Keratinocyte (primary cell): ENCODE results near the gene ZNF41. TPM values are rescaled to one million over a fixed set of nuclear protein-coding genes. Genes with fewer than 3 reads are reported as not detected.
A peak's percentile ranks its signal among the peaks of the same experiment; 100 is the strongest.

Experiments
- DNase-seq: peaks from one replicate; pipeline ENCODE4 v3.0.0-alpha.2; 2011; ENCODE audit warnings: low read depth, missing footprints, low spot score
- FAIRE-seq: peaks from 2 replicates; lab custom pipeline; 2011; peaks lifted over from hg19 to GRCh38; lab: Jason Lieb, UNC
- H2AFZ ChIP-seq: 2 replicates; pipeline ENCODE4 v1.6.0; 2012; ENCODE audit warnings: low read length, control low read depth, inconsistent platforms; ENCODE audit not compliant: control insufficient read depth
- H3K27ac ChIP-seq: 2 replicates; pipeline ENCODE4 v1.5.1; 2011; ENCODE audit warnings: low read length; ENCODE audit not compliant: control insufficient read depth, insufficient read depth
- H3K27me3 ChIP-seq: 3 replicates; pipeline ENCODE4 v1.6.0; 2011; ENCODE audit warnings: low read length; ENCODE audit not compliant: control insufficient read depth, insufficient read depth; ENCODE audit errors: extremely low read depth
- H3K36me3 ChIP-seq, 2 experiments: 2 replicates in 1 of 2; 3 replicates in 1 of 2; pipeline ENCODE4 v1.5.1; 2011; ENCODE audit warnings: low read length in 2 of 2, mild to moderate bottlenecking in 1 of 2; ENCODE audit not compliant: control insufficient read depth in 2 of 2, insufficient read depth in 2 of 2; ENCODE audit errors: extremely low read depth in 1 of 2
- H3K4me1 ChIP-seq: 3 replicates; pipeline ENCODE4 v1.5.1; 2011; ENCODE audit warnings: low read length; ENCODE audit not compliant: control insufficient read depth, insufficient read depth; ENCODE audit errors: extremely low read depth
- H3K4me2 ChIP-seq: 3 replicates; pipeline ENCODE4 v1.6.0; 2011; ENCODE audit warnings: low read depth, low read length; ENCODE audit not compliant: control insufficient read depth, insufficient read depth; ENCODE audit errors: extremely low read depth
- H3K4me3 ChIP-seq, 3 experiments: fragments of 200-600 bp in 1 of 3; sonication (generic) in 1 of 3; 2 replicates in 2 of 3; 3 replicates in 1 of 3; pipeline ENCODE4 v1.5.1; 2011 to 2016; ENCODE audit warnings: low read length in 3 of 3, mild to moderate bottlenecking in 3 of 3, control low read depth in 2 of 3, inconsistent platforms in 1 of 3, low read depth in 1 of 3, mixed read lengths in 1 of 3, mixed run types in 1 of 3, moderate library complexity in 1 of 3; ENCODE audit not compliant: control insufficient read depth in 2 of 3, insufficient read depth in 2 of 3; ENCODE audit errors: extremely low read depth in 1 of 3
- H3K79me2 ChIP-seq: 2 replicates; pipeline ENCODE4 v1.6.0; 2012; ENCODE audit warnings: low read length; ENCODE audit not compliant: control insufficient read depth, insufficient read depth
- H3K9ac ChIP-seq: 3 replicates; pipeline ENCODE4 v1.6.0; 2011; ENCODE audit warnings: low read length; ENCODE audit not compliant: control insufficient read depth, insufficient read depth; ENCODE audit errors: extremely low read depth
- H3K9me1 ChIP-seq: 3 replicates; pipeline ENCODE4 v1.6.0; 2011; ENCODE audit warnings: low read length; ENCODE audit not compliant: control insufficient read depth, insufficient read depth; ENCODE audit errors: extremely low read depth
- H3K9me3 ChIP-seq: 2 replicates; pipeline ENCODE4 v1.5.1; 2012; ENCODE audit warnings: low read depth, low read length; ENCODE audit not compliant: control insufficient read depth
- H4K20me1 ChIP-seq: 3 replicates; pipeline ENCODE4 v1.6.0; 2011; ENCODE audit warnings: low read length; ENCODE audit not compliant: control insufficient read depth, insufficient read depth; ENCODE audit errors: extremely low read depth
- CTCF ChIP-seq, 3 experiments: IDR thresholded peaks in 1 of 3; conservative IDR thresholded peaks in 1 of 3; optimal IDR thresholded peaks in 1 of 3; 2 replicates in 2 of 3; 3 replicates in 1 of 3; pipeline versions ENCODE3 to v1.5.1; 2011; ENCODE audit warnings: low read length in 3 of 3, mild to moderate bottlenecking in 3 of 3, moderate library complexity in 2 of 3, control low read depth in 1 of 3, inconsistent platforms in 1 of 3; ENCODE audit not compliant: insufficient read depth in 2 of 3; ENCODE audit errors: extremely low read depth in 1 of 3
- EZH2 ChIP-seq: IDR thresholded peaks from one replicate; pipeline ENCODE4 v1.6.1; 2012; ENCODE audit warnings: inconsistent platforms, mild to moderate bottlenecking, low read length, moderate library complexity
- dilution Hi-C: fragments of 300-500 bp; cut with MboI; formaldehyde crosslinking; loops from one replicate; pipeline ENCODE4 v1.7.0; 2020; ENCODE audit warnings: low sequenced_read_pairs; ENCODE audit not compliant: extremely low pct_ligation_motif_present
- polyA plus RNA-seq, 5 experiments: library from polyadenylated mRNA; depleted of rRNA in 3 of 5; stranded (reverse) in 3 of 5; stranded (forward) in 1 of 5; unstranded in 1 of 5; fragments of >200 nt; gene quantifications; 1 replicate in 1 of 5; 2 replicates in 3 of 5; 3 replicates in 1 of 5; pipeline versions ENCODE4 v1.2.1 to v1.2.3, GENCODE V29; 2011 to 2012; ENCODE audit warnings: missing spikeins in 2 of 5, low read depth in 1 of 5, low replicate concordance in 1 of 5

Gene ZNF41
- polyA plus RNA-seq, 1 donor (not counting 4 experiments of a cell fraction or from before 2014, with no cell fraction given): 5.0 TPM

GRCh38 chrX:47489507-47490275 lies 6.7 kb upstream of the ZNF41 start:
- FAIRE-seq: no peak

DNA sequence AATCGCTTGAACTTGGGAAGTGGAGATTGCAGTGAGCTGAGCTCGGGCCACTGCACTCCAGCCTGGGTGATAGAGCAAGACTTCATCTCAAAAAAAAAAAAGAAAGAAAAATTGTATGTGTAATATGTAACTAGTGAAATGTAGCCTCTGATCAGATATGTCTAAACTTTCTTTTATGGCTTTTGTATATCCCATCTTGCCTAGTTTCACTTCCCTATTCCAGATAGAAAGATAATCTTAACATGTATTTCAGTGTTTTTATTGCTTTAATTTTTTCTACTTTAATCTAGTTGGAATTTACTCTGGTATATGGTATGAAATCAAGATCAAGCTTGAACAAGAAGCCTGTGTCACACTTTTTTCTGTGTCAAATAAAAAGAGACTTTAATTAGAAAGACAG lies 1.9 kb upstream of the ZNF41 start:
- no peaks in the 10 kb centered on the region for H3K9me1 ChIP-seq
- dilution Hi-C loops: no loop called here
- H3K4me2 ChIP-seq: peak overlapping the region; percentile 86
- H3K79me2 ChIP-seq: peaks cover 20% of the 10 kb centered on the region
- H3K9ac ChIP-seq: no peak overlapping the region
- H4K20me1 ChIP-seq: no peaks in the 10 kb centered on the region
- no peak overlapping the region for H3K27ac ChIP-seq
- FAIRE-seq: no peak
- no peak for DNase-seq
- no peak overlapping the region for H2AFZ ChIP-seq
- H3K9me3 ChIP-seq: no peaks in the 10 kb centered on the region
- no peak for TF ChIP-seq EZH2
- TF ChIP-seq CTCF (optimal IDR thresholded peaks at IDR 0.05 in 1 of 3, IDR thresholded peaks at IDR 0.05 in 1 of 3, conservative IDR thresholded peaks at IDR 0.05 in 1 of 3; ENCODE audit: extremely low read depth in 1 of 3, insufficient read depth in 2 of 3, low read length in 3 of 3): no peak
- H3K4me3 ChIP-seq: no peak overlapping the region
- peaks cover 2% of the 10 kb centered on the region for H3K4me1 ChIP-seq
- H3K27me3 ChIP-seq: no peaks in the 10 kb centered on the region
- H3K36me3 ChIP-seq: no peaks in the 10 kb centered on the region

More at GRCh38 chrX:47489507-47490275, 6.7 kb upstream of the ZNF41 start:
- Histone ChIP-seq H4K20me1 (no peaks in the 10 kb centered on the region), H3K9me3 (no peaks in the 10 kb centered on the region), H2AFZ (no peak overlapping the region), H3K4me2 (no peak overlapping the region), H3K9ac (no peak overlapping the region), H3K79me2 (peaks cover 2% of the 10 kb centered on the region), H3K9me1 (no peaks in the 10 kb centered on the region), H3K4me1 (no peaks in the 10 kb centered on the region), H3K27me3 (no peaks in the 10 kb centered on the region), H3K36me3 (no peaks in the 10 kb centered on the region), H3K4me3 (no peak overlapping the region), H3K27ac (no peak overlapping the region)
- dilution Hi-C loops: no loop called here
- no peak for DNase-seq
- TF ChIP-seq CTCF (optimal IDR thresholded peaks at IDR 0.05 in 1 of 3, IDR thresholded peaks at IDR 0.05 in 1 of 3, conservative IDR thresholded peaks at IDR 0.05 in 1 of 3; ENCODE audit: extremely low read depth in 1 of 3, insufficient read depth in 2 of 3, low read length in 3 of 3) (no peak), EZH2 (no peak)
